ENCODE results near the gene ADM5.

The ADM5 gene

DNA sequence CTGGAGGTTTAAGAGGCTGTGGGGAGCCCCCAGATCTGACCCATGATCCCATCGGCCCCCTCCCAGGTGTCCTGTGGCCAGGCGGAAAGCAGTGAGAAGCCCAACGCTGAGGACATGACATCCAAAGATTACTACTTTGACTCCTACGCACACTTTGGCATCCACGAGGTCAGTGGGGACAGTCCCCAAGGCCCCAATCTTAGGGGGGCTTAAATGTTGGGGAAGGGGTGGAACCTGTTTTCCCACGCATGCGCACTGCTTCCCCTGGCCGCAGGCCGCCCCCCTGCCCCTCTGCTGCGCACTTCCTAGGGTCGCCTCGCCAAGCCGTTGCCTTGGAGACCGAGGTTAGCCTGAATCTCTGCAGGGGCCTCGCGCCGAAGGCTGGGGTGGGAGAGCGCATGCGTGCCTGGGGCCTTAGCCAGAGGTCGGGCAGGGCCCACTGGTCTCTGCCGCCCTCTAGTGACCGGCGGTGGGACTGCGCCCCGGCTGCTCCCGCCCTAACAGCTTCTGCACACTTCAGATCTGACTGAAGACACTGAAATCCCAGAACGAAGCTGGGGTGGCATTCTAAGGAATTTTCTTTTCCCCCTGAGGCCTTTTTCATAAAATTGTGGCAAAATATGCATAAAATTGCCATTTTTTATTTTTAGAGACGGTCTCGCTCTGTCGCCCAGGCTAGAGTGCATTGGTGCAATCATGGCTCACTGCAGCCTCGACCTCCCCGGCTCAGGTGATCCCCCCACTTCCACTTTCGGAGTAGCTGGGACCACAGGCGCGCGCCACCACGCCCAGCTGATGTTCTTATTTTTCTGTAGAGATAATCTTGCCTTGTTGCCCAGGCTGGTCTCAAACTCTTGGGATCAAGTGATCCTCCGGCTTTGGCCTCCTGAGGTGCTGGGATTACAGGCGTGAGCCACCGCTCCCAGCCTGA is 8.7 kb upstream of the ADM5 start:
- DNase-seq, result peak; percentile 96

DNA sequence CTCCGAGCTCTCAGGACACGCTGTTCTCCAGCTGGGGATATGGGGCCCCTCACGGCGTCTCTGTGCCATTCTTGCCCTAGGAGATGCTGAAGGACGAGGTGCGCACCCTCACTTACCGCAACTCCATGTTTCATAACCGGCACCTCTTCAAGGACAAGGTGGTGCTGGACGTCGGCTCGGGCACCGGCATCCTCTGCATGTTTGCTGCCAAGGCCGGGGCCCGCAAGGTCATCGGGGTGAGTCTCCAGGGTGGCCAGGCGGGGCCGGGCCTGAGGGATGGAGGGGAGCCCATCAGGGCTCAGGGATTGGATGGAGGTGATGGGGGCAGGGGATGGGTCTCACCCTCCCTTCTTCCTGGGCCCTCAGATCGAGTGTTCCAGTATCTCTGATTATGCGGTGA is 7.6 kb upstream of the ADM5 start:
- DNase-seq, result no peak

DNA sequence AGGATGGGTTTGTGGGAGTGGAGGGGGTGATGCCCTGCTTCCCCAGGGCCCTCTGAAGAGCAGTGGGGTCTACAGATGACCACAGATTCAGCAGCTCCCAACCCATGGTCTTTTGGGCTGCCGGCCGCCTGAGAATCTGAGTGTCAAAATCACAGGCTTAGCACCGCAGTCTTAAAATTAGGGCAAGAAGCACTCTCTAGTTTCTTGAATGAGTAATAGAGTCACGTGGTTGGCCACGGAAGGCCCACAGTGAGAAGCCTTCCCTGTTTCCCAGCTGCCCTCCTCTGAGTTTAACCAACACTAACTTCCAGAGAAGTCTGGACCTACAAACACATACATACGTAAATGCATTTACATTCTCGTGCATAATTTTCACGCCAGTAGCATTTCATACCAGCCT is 7.1 kb upstream of the ADM5 start:
- DNase-seq, result no peak

DNA sequence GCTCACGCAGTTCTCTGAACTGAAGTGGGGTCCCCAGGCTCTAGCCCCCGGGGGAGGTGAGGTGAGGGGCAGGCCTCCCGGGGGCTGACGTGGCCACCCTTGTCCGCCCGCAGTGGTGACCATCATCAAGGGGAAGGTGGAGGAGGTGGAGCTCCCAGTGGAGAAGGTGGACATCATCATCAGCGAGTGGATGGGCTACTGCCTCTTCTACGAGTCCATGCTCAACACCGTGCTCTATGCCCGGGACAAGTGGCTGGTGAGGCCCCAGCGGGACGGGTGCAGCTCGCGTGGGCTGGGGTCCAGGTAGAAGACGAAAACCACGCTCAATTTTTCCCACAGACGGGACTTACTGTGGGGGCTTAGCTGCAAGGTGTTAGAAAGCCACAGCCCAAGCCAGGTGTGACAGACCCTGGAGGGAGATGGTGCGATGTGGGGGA is 5.6 kb upstream of the ADM5 start:
- no peak for DNase-seq

DNA sequence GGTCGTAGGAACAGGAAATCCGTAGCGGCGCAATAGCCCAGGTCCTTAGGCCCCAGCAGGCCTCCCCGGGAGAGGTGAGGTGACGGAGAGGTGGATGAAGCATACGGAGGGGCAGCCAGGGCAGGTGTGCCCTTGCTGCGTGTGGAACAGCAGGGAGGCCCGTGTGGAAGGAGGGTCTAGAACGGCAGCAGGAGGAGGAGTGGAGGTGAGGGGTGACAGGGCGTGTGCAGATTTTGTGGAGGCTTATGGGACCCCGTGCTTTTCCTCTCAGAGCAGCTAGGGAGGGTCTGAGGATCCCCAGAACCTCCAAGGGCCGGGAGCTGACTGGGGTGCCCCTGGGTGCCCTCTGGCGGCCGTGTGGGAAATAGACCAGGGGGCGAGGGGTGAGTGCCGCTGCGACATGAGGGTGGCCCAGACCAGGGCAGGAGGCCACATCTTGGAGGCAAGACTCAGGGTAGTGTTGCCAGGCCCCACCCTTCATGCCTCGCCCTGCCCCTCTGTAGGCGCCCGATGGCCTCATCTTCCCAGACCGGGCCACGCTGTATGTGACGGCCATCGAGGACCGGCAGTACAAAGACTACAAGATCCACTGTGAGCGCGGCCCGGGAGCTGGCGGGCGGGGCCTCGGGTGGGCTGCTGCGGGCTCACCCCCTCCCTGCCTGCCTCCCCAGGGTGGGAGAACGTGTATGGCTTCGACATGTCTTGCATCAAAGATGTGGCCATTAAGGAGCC is 5.0 kb upstream of the ADM5 start:
- peak; percentile 39 for DNase-seq

DNA sequence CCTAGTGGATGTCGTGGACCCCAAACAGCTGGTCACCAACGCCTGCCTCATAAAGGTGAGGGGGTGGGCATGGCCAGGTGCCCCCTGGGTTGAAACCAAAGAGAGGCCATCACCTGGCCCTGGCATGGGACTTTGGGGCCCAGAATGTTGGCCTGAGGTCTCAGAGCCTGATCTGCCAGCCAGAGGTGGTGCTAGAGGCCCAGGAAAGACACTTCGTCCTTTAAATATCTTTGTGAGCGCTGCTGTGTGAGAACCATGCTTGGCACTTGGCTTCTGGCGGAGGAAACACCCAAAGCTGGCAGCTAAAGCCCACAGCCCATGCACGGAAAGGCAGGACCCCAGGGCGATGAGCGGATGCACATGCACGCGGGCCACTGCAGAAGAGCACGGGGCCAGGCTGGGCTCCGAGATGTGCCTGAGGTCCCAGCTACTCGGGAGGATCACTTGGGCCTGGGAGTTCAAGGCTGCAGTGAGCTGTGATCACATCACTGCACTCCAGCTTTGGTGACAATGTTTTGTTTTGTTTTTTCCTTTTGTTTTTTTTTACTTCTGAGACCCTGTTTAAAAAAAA is 4.3 kb upstream of the ADM5 start:
- DNase-seq, result no peak

DNA sequence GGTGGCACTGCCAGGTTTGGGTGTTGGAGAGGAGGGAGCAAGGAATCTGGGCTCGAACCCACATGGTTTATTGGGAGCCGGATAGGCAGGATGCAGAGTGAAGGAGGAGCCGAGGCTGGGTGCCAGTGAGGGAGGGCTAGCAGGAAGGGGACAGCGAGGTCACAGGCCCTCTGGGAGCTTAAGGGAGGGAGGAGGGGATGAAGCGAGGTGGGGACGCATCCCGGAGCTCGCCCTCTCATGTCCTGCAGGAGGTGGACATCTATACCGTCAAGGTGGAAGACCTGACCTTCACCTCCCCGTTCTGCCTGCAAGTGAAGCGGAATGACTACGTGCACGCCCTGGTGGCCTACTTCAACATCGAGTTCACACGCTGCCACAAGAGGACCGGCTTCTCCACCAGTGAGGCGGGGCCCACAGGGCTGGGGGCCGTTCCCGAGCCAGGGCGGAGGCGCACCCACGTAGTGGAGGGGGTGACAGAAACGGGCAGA is 3.5 kb upstream of the ADM5 start:
- no peak for DNase-seq

DNA sequence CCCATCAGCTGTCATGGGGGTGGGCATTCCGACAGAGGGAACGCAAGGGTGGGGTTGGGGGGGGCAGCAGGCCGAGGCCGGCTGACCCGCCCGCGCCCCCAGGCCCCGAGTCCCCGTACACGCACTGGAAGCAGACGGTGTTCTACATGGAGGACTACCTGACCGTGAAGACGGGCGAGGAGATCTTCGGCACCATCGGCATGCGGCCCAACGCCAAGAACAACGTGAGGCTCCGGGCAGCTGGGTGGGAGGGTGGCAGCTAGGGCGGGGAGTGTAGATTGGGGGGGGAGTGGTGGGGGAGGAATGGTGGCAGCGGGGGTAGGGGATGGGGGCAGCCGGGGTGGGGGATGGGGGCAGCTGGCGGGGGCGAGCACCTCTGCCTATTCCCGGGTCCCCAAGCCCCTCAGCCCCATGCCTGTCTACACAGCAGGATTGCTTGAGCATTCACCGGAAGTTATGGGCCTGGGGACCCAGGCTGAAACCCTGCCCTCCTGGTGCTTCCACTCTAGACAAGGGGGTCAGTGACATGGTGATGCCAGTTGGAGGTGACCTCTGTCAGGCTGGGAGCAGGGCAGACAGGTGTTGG is 2.8 kb upstream of the ADM5 start:
- DNase-seq, result no peak

DNA sequence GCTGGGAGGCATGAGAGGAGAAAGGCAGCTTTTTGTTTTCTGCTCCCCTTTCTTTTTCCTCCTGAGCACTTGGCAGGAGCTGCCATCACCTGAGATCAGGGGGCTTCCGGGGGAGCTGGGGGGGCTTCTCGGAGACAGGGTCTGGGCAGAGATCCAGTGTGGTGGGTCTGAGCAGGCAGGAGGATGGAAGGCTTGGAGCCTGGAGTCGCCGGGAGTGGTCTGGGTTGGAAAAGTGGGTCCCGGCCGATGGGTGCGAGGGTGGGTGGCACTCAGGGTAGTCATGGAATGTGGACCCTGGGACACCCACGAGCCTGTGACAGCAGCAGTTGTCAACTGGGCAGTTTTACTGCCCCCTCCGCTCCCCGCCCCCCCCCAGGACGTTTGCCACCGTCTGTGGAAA is 2.2 kb upstream of the ADM5 start:
- DNase-seq, result no peak

DNA sequence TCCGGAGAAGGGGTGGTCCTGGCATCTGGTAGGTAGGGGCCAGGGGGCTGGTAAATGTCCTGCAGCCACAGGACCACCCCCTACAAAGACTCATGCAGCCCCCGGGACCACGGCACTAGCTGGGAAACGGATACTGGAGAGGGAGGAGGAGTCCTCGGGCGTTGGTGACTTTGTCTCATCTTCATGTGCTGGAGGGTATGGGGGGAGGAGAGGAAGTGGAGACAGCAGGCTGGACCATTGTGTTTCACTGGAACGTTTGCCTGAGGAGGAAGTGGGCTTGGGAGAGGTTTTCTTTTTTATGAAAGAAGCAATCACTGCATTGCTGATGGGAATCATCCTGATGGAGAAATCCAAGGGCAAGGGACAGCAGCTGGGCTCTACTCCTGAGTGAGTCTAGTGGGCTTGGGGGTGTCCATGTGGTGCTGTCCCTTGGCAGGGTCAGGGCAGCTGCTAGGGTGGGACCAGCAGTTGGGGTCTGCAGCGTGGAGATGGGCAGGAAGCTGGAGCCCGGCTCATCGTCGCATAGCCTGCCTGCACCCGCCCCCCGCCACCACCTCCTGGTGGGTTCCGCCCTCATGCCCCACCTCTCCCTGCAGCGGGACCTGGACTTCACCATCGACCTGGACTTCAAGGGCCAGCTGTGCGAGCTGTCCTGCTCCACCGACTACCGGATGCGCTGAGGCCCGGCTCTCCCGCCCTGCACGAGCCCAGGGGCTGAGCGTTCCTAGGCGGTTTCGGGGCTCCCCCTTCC is 1.7 kb upstream of the ADM5 start:
- DNase-seq, result no peak

DNA sequence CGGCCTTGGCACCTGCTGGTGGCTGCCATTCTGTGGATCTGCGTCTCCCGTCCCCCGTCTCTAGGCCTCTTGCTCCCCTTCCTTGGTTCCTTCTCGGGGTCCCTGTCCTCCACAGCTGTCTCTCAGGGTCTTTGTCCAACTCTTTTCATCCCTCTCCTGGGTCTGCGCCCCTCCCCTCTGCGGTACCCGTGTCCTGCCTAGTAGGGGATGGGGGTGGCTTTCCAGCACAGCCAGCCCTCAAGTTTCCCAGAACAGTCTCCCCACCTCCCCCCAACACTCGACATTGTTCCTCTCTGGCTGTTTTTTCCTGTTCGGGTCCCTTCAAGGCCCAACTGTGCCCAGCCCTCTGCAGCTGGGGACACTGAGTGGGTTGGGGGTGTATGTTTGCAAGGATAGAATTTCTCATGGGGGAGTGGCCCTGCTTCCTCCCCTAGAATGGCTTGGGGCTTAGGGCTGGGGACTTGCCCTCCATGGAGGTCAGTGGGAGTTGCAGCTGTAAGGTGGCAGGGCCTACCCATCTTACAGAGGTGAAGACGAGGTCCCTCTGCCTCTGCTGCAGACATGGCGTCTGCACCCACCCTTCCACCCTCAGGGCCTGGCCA is 762 bp upstream of the ADM5 start:
- no peak for DNase-seq

DNA sequence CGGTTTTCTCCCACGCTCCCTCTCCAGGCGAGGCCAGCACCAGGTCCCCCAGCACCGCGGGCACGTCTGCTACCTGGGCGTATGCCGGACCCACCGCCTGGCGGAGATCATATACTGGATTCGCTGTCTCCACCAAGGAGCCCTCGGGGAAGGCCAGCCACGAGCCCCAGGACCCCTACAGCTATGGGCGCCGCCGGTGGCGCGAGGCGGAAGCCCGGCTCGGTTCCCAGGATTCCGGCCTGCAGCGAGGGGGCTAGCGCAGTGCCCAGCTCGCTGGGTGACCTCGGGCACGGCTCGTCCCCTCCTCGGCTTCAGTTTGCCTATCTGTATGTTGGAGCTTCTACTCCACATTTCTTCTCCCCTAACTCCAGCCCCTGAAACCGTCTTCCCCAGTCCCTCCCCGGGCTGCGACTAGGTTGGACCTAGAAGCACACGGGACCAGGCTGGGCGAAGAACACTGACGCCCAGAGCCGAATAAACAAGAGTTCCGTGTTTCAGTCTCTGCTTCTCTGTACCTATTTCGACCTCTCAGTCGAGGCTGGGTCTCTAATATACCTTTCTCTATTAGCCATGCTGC is 773 bp downstream of the ADM5 start:
- DNase-seq, result no peak

DNA sequence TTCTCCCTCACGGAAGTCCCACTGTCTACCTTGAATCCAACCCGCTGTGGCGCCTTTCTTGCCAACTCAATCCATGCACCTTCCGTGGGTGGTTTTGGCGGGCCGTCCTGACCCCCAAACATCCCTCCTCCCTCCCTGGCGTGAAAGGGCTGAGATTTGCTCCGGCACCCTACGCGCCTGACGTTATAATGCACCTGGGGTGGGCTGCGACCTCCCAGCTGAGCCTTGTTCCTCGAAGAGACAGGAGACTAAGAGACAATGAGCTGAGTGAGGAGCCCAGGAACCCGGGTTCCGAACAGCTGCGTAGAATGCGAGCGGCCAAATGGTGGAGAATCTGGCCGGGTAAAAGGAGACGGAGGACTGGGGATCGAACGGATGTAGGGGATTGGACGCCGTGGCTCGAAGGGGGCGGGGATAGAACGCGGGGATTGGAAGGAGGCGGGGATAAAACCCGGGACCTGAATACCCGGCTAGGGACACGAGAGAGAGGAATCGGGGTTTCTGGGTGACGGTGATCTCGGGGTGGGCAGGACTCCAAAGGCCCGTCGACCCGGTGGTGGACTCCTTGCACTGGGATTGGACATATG is 1.4 kb downstream of the ADM5 start, which contains the start of gene CPT1C:
TSS of gene CPT1C (plus strand) at position 461 of the 587 bp plus-strand sequence. CDS start 1,137 bp downstream, outside the sequence.
- DNase-seq, result peak; percentile 80

DNA sequence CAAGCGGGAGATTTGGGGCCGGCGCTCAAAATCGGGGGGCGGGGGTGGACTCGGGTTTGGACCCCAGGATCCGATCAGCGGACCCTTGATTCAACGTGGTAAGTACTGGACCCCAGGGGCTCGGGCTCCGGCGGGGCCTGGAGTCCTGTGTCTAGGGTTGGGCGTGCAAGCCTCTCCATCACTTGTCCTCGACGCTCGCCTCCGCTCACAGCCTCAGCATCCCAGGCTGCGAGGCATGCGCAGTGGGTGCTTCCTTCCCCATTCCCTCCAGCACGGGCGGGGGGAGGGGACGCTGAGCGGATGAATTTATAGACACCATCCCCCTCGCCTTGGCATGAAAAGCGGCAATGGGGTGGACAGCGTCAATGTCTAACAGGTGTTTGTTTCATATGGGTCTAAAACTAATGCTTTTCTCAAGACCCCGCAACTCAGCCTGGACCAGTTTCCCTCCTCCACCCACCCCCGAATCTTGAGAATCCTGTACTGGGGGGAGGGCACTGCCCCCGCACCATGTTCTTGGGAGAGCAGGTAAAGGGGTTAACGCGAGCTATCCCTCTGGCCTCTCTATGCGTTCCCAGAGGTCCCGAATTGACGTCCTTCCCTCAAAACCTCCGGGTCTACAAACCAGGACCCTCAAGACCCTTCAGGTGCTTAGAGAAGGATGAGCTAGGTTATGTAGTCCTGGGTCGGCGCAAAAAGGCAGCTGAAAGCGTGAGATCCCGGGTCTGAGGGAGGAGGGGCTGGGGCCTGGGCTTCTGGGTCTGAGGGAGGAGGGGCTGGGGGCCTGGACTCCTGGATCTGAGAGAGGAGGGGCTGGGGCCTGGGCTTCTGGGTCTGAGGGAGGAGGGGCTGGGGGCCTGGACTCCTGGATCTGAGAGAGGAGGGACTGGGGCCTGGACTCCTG is 2.1 kb downstream of the ADM5 start:
- DNase-seq, result peak; percentile 67

DNA sequence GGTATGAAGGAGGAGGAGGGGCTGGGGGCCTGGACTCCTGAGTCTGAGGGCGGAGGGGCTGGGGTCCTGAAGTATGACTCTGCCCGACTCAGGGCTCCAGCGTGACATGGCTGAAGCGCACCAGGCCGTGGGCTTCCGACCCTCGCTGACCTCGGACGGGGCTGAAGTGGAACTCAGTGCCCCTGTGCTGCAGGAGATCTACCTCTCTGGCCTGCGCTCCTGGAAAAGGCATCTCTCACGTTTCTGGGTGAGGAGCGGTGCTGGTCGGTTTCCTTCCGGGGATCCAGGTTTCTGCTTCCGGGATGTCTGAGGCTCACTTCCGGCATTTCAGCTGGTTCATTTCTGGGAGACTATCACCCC is 2.7 kb downstream of the ADM5 start:
- no peak for DNase-seq

DNA sequence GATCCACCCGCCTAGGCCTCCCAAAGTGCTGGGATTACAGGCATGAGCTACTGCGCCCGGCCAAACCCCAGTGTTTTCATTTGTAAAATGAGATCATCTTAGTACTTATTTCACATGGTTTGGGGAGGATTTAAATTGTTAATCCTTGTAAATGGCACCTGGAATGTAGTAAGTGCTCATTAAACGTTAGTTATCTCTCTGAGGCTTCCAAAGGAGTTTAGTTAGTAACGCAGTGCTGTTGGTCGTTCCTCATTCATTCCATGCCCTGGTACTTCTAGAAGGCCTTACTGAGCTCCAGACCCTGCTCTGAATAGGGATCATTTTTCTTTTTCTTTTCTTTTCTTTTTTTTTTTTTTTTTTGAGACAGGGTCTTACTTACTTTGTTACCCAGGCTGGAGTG is 6.7 kb downstream of the ADM5 start:
- DNase-seq, result no peak

DNA sequence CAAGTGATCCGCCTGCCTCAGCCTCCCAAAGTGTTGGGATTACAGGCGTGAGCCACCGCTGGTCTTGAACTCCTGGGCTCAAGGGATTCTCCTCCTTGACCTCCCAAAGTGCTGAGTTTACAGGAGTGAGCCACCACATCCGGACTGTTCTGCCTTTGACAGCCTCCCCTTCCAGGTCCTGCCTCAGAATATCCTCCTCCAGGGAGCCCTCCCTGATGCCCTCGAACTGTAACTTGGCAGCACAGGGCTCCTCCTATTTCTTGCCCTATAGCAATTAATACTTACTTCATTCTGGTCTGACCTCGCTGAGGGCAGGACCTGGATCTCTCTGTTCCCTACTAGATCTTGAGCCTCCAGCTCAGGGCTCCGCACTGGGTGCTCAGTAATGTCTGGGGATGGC is 7.5 kb downstream of the ADM5 start:
- no peak for DNase-seq

DNA sequence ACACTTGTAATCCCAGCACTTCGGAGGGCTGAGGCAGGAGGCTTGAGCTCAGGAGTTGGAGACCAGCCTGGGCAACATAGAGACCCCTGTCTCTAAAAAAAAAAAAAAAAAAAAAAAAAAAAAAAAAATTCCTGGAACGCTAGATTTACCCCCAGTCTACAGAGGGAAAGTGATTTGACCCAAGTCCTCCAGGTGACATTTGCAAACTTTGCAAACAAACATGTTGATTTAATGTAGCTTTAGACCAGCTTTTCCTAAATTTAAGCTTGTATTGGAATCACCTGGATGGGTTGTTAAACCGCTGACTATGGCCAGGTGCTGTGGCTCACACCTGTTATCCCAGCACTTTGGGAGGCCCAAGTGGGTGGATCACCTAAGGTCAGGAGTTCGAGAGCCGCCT is 10.0 kb downstream of the ADM5 start:
- DNase-seq, result no peak

DNA sequence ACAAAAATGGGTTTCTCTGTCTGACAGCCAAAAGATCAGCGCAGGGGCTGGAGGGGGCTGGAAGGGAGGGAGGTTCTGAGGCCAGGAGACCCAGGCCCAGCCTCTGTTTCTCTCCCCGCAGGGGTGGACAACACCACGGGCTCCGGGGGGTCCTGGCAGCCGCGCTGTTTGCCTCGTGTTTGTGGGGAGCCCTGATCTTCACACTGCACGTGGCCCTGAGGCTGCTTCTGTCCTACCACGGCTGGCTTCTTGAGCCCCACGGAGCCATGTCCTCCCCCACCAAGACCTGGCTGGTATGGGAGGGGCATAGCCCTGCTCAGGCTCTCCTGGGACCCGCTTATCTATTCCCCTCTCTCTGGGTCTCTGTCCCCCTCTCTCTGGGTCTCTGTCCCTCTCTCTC is 11.2 kb downstream of the ADM5 start:
- DNase-seq, result no peak

DNA sequence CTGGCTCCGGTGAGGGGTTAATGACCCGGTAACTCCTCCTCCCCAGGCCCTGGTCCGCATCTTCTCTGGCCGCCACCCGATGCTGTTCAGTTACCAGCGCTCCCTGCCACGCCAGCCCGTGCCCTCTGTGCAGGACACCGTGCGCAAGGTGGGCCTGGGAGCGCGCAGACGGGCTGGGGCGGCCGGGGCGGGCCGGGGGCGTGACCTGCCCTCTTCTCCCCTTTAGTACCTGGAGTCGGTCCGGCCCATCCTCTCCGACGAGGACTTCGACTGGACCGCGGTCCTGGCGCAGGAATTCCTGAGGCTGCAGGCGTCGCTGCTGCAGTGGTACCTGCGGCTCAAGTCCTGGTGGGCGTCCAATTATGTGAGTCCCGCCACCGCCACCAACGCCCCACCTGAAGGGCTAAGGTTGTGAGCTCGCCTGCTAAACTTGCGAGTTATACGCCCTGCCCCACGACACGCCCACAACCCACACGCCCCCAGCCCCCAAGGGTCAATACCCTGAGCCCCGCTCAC is 11.9 kb downstream of the ADM5 start:
- no peak for DNase-seq

All from CD4-positive, alpha-beta T cell treated with Interleukin-17A for 4 hours (primary cell).